Measurements from ENCODE around the gene YWHAH. TPM values are rescaled to one million over a fixed set of nuclear protein-coding genes. Genes with fewer than 3 reads are reported as not detected.

Gene YWHAH
- total RNA-seq, 1 experiment from 2014 or later: 64.2 TPM

- intact Hi-C loops (cut with micrococcal nuclease): loop anchor here (2.0 kb wide), 2 partner anchors 197 to 389 kb away; no protein-coding TSS in a partner anchor
- no peak overlapping the region for H3K27ac Mint-ChIP-seq (ENCODE audit: low read depth, unreplicated experiment)
- POLR2A ChIA-PET: interaction anchor here (0.7 to 3.5 kb wide), 17 partner anchors 16 to 529 kb away, joined by 3 to 31 read pairs (median 4); partner anchors contain the start of genes DEPDC5 and PISD
- H3K4me1 Mint-ChIP-seq (ENCODE audit: insufficient read depth, unreplicated experiment): peaks cover 15% of the 10 kb centered on the region
- no peak for TF ChIP-seq CTCF (IDR thresholded peaks at IDR 0.05; ENCODE audit: unreplicated experiment)
- H3K9me3 Mint-ChIP-seq (ENCODE audit: unreplicated experiment): no peaks in the 10 kb centered on the region
- H3K36me3 Mint-ChIP-seq (ENCODE audit: insufficient read depth, unreplicated experiment): peaks cover 19% of the 10 kb centered on the region
- TSS peak; percentile 47 for BruUV-seq (replicated peaks)
- H3K4me3 Mint-ChIP-seq (ENCODE audit: unreplicated experiment): no peak overlapping the region
- no peaks in the 10 kb centered on the region for H3K27me3 Mint-ChIP-seq (ENCODE audit: insufficient read depth, unreplicated experiment)
- peak; percentile 14 for DNase-seq (ENCODE audit: unreplicated experiment)
- CTCF ChIA-PET: interaction anchor here (0.6 to 6.1 kb wide), 15 partner anchors 24 to 385 kb away, joined by 3 to 59 read pairs (median 4); partner anchors contain the start of gene PISD
These were observed 1.8 kb downstream of the YWHAH start for GRCh38 chr22:31945971-31946680.

GRCh38 chr22:31947296-31947695 lies 3.0 kb downstream of the YWHAH start:
- no TSS peak for BruUV-seq (replicated peaks)
- Mint-ChIP-seq H3K4me3 (ENCODE audit: unreplicated experiment) (no peak overlapping the region), H3K9me3 (ENCODE audit: unreplicated experiment) (no peaks in the 10 kb centered on the region), H3K36me3 (ENCODE audit: insufficient read depth, unreplicated experiment) (peaks cover 19% of the 10 kb centered on the region), H3K27me3 (ENCODE audit: insufficient read depth, unreplicated experiment) (no peaks in the 10 kb centered on the region), H3K4me1 (ENCODE audit: insufficient read depth, unreplicated experiment) (peaks cover 26% of the 10 kb centered on the region), H3K27ac (ENCODE audit: low read depth, unreplicated experiment) (no peak overlapping the region)
- TF ChIP-seq CTCF (IDR thresholded peaks at IDR 0.05; ENCODE audit: unreplicated experiment): peak; percentile 79
- ChIA-PET CTCF (interaction anchor here (0.6 to 6.1 kb wide), 10 partner anchors 9 to 259 kb away, joined by 3 to 59 read pairs (median 4); no protein-coding TSS in a partner anchor), POLR2A (interaction anchor here (0.9 to 3.5 kb wide), 5 partner anchors 77 to 699 kb away, joined by 4 to 31 read pairs (median 13); partner anchors contain the start of genes DEPDC5 and PISD)
- intact Hi-C loops (cut with micrococcal nuclease): loop anchor here (1.0 to 2.0 kb wide), 5 partner anchors 76 to 390 kb away; no protein-coding TSS in a partner anchor
- peak; percentile 70 for DNase-seq (ENCODE audit: unreplicated experiment)

GRCh38 chr22:31948002-31948401 lies 3.7 kb downstream of the YWHAH start:
- CTCF ChIA-PET: interaction anchor here (0.6 to 6.1 kb wide), 11 partner anchors 9 to 404 kb away, joined by 3 to 59 read pairs (median 4); no protein-coding TSS in a partner anchor
- Mint-ChIP-seq H3K4me3 (ENCODE audit: unreplicated experiment) (no peak overlapping the region), H3K9me3 (ENCODE audit: unreplicated experiment) (no peaks in the 10 kb centered on the region), H3K4me1 (ENCODE audit: insufficient read depth, unreplicated experiment) (peaks cover 33% of the 10 kb centered on the region), H3K36me3 (ENCODE audit: insufficient read depth, unreplicated experiment) (peaks cover 19% of the 10 kb centered on the region), H3K27ac (ENCODE audit: low read depth, unreplicated experiment) (peak overlapping the region; percentile 46), H3K27me3 (ENCODE audit: insufficient read depth, unreplicated experiment) (no peaks in the 10 kb centered on the region)
- POLR2A ChIA-PET: interaction anchor here (0.9 to 3.8 kb wide), 3 partner anchors 23 to 700 kb away, joined by 3 to 16 read pairs (median 4); partner anchors contain the start of gene PISD
- intact Hi-C loops (cut with micrococcal nuclease): no loop called here
- no peak for TF ChIP-seq CTCF (IDR thresholded peaks at IDR 0.05; ENCODE audit: unreplicated experiment)
- BruUV-seq (replicated peaks): no TSS peak
- DNase-seq (ENCODE audit: unreplicated experiment): no peak

- intact Hi-C loops (cut with micrococcal nuclease): no loop called here
- Mint-ChIP-seq H3K4me1 (ENCODE audit: insufficient read depth, unreplicated experiment) (peaks cover 55% of the 10 kb centered on the region), H3K27ac (ENCODE audit: low read depth, unreplicated experiment) (peak overlapping the region; percentile 97), H3K4me3 (ENCODE audit: unreplicated experiment) (no peak overlapping the region), H3K9me3 (ENCODE audit: unreplicated experiment) (no peaks in the 10 kb centered on the region), H3K27me3 (ENCODE audit: insufficient read depth, unreplicated experiment) (no peaks in the 10 kb centered on the region), H3K36me3 (ENCODE audit: insufficient read depth, unreplicated experiment) (peaks cover 25% of the 10 kb centered on the region)
- no TSS peak for BruUV-seq (replicated peaks)
- POLR2A ChIA-PET: interaction anchor here (1.2 to 3.8 kb wide), 4 partner anchors 79 to 290 kb away, joined by 3 to 16 read pairs (median 4); partner anchors contain the start of gene PISD
- CTCF ChIA-PET: interaction anchor here (0.6 to 6.1 kb wide), 12 partner anchors 9 to 389 kb away, joined by 3 to 59 read pairs (median 4); no protein-coding TSS in a partner anchor
- no peak for TF ChIP-seq CTCF (IDR thresholded peaks at IDR 0.05; ENCODE audit: unreplicated experiment)
- DNase-seq (ENCODE audit: unreplicated experiment): no peak
These were observed 5.9 kb downstream of the YWHAH start for GRCh38 chr22:31950226-31950625.

All from MCF 10A (cell line).